GM19468 (cell line): ENCODE results near the gene METAP2.

Source experiments
- ATAC-seq: cut with Tn5 transposase; IDR thresholded peaks from one replicate; pipeline ENCODE4 v1.9.1; 2021; ENCODE audit warnings: mild to moderate bottlenecking, moderate library complexity, moderate number of reproducible peaks; ENCODE audit not compliant: unreplicated experiment; ENCODE audit errors: extremely low read depth

METAP2 gene

GRCh38 chr12:95547522-95548055 is 73.6 kb downstream of the METAP2 start:
- no peak for ATAC-seq

- ATAC-seq: no peak
Measured at GRCh38 chr12:95548056-95548538, 74.1 kb downstream of the METAP2 start.

- no peak for ATAC-seq
Measured at GRCh38 chr12:95548539-95549391, 74.8 kb downstream of the METAP2 start.

- no peak for ATAC-seq
Measured at GRCh38 chr12:95549392-95550084, 75.6 kb downstream of the METAP2 start.

GRCh38 chr12:95551305-95551704 is 77.4 kb downstream of the METAP2 start, which contains the start of gene USP44:
TSS of gene USP44 (minus strand) at chr12:95551476. CDS start at chr12:95534256, 17,220 bp downstream.
- no peak for ATAC-seq

- no peak for ATAC-seq
Measured at GRCh38 chr12:95551913-95552516, 78.1 kb downstream of the METAP2 start.

- no peak for ATAC-seq
Measured at GRCh38 chr12:95553197-95553943, 79.4 kb downstream of the METAP2 start.

GRCh38 chr12:95554532-95555071 is 80.7 kb downstream of the METAP2 start:
- ATAC-seq: no peak

GRCh38 chr12:95557625-95558024 is 83.7 kb downstream of the METAP2 start:
- ATAC-seq: no peak
